CD4-positive, alpha-beta T cell treated with Interleukin-17A for 1 hour (primary cell): Measurements from ENCODE around the gene AGXT.

Experiments
- DNase-seq: peaks from one replicate; pipeline ENCODE4 v3.0.0-alpha.2; 2020

AGXT gene

DNA sequence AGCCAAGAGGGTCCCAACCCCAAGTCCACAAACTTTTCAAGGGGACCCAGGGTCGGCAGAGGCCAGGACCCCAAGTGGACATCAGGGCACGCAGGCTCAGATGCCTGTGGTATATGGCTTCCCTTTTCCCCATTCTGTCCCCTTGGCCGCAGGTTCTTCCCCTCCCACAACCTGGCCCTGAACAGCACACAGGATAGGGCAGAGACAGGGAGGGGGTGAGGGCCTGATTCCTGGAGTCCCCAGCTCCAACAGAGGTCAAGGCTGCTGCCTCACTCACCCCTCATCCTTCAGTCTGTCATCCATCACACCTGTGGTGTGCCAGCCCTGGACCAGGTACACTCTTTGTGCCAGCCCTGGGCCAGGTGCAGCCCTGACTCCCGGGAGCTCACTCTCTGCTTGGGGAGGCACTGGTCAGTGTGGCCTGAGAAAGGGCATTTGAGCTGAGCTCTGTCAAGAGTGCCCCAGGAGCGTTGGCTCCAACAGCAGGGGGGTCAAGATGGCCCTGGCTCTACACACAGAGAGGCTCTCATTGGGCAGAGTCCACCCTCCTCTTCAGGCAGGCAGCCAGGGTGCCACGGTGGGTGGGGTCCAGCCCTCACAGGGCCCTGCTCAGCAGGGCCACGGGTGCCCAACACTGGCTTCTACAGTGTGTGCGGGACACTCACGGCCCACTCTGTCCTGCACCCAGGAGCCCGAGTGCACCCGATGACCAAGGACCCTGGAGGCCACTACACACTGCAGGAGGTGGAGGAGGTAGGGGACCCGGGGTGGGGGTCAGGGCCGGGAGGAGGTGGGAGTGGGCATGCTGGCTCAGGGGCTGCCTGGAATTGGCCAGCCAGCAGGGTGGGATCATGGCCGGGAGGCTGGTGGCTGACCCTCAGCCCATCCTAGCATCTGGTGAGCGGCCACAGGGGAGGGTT lies 1.6 kb downstream of the AGXT start:
- no peak for DNase-seq

DNA sequence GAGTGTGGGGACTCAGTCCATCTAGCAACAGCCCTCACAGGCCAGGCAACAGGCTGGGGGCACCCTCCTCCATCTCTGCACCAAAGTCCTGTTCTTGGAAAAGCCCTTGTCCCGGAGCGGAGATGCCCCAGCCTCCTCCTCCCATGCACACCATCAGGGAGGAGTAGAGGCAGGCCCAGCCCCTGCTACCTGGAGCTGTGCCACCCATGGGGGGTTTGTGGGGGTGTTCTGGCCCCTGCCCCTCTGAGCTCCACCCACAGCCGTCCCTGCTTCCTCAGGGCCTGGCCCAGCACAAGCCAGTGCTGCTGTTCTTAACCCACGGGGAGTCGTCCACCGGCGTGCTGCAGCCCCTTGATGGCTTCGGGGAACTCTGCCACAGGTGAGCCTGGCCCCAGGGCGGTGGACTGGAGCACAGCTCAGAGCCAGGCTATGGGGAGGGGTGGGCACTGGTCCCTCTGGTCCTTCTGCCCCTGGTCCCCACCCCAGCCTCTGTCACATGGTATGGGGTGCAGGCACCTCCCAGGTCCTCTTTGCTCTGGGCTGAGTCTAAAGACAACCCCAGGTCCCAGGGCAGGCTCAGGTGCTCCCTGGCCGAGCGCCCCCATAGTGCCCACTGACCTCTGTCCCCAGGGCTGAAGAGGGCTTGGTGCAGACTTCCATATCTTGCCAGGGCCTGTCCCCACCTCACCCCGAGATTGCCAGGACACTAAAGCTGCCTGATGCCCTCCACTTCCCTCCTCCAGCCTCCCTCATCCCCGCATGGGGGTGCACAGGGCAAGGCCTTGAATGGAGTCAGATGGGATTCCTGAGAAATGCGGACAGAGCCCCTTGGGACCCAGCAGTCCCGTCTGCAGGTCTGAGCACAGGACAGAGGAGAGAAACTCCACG lies 2.7 kb downstream of the AGXT start:
- DNase-seq, result no peak

DNA sequence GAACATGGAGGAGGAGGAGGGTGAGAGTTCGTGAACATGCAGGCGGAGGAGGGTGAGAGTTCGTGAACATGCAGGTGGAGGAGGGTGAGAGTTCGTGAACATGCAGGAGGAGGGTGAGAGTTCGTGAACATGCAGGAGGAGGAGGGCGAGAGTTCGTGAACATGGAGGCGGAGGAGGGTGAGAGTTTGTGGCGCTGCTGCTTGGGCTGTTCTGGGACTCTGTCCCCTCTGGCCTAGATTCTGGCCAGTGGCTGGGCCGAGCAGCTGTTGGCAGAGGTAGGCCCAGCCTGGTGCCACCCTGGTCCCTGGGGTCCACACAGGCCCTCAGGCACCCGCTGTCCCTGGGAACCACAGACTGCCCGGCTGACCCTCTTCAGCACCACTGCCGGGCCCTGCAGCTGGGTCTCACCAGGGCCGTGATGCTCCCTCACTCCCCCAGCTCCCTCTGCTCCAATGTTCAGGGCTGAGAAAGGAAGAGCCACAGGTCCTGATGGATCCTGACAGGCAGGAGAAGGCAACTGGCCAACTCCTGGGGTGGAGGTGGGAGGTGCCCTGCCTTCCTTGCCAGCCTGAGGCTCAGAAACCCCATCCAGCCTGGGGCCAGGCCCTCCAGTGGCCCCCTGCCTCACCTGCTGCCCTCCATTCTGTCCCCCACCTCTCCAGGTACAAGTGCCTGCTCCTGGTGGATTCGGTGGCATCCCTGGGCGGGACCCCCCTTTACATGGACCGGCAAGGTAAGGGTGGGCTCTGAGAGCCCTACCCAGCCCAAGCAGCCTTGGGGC lies 3.9 kb downstream of the AGXT start:
- no peak for DNase-seq

DNA sequence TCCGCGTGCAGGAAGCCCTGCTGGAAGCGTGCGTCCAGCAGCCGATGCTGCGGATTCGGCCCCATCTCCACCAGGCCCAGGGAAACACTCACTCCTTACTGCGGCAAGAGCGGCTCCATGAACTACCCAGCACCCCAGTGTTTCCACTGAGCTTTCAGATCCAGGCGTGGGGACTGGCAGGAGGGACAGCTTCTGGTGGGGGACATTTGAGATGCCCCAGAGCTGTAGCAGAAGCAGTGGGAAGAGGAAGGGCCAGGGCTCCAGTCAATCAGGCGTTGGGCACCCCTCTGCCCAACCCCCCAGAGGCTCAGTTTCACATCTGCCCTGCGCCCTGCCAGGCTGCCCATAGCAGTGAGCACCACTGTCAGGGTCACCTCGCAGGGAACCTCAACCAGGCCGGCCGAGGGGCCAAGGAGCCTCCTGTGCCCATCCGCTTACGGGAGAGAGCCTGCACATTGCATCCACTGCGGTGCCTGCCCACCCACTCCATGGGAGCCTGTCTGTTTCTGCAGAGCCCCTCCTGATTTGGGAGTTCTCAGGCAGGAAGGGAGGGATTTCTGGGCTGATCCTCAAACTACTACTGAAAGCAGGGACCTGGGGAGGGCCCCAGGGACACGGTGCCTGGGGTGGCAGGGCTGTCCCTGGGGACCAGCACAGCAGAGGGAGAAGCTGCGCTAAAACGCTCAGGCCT lies 4.6 kb downstream of the AGXT start:
- DNase-seq, result no peak

DNA sequence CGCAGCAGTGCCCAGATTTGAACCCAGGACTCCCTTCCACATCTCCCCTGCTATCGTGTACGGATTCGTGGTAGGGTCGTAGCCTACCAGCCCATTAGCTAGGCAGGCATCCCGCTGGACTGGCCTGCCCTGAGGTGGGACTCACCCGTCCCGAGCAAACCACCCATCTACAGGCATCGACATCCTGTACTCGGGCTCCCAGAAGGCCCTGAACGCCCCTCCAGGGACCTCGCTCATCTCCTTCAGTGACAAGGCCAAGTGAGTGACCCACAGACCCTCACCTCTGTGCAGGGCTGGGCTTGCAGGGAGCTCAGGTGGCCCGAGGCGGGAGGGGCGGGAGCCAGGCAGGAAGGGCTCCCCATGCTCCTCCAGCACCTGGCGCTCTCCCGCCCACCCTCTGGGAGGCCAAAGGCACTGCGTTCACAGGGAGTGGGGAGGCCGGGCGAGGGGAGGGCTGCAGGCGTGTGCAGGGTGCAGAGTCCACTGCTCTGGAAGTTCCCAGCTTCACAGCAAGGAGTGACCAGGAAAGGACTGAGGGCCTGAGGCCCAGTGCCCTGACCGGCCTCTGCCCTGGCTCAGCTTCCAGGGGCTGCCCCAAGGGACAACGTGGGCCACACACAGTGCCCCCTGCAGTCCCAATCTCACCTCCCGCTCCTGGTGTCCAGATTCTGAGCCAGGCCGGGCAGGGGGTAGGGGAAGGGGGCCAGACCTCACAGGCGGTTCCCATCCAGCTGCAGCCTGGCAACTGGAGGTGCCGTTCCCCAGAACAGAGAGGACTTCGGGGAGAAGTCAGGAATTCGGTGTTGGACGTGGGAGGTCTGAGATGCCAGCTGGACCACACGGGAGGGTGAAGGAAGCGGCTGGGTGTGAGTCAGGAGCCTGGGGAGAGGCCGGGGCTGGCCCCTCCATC lies 5.4 kb downstream of the AGXT start:
- DNase-seq, result no peak

DNA sequence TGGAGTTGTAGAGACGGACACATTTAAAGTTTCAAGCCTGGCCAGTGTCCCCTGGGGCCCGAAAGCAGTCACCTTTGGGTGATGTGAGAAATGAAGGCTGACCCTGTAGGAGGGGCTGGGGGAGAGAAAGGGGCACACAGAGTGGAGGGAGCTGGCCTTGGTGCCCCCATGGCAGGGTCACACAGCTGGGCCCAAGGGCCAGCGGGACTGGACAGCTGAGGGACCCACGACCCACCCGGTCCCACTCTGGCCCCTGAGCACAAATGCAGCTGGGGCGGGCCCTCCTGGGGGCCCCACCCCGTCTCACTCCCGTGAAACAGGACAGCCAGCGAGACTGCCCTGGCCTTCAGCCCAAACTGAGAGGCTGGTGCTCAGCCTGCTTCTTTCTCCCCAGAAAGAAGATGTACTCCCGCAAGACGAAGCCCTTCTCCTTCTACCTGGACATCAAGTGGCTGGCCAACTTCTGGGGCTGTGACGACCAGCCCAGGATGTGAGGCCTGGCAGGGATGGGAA lies 6.1 kb downstream of the AGXT start:
- DNase-seq, result no peak

DNA sequence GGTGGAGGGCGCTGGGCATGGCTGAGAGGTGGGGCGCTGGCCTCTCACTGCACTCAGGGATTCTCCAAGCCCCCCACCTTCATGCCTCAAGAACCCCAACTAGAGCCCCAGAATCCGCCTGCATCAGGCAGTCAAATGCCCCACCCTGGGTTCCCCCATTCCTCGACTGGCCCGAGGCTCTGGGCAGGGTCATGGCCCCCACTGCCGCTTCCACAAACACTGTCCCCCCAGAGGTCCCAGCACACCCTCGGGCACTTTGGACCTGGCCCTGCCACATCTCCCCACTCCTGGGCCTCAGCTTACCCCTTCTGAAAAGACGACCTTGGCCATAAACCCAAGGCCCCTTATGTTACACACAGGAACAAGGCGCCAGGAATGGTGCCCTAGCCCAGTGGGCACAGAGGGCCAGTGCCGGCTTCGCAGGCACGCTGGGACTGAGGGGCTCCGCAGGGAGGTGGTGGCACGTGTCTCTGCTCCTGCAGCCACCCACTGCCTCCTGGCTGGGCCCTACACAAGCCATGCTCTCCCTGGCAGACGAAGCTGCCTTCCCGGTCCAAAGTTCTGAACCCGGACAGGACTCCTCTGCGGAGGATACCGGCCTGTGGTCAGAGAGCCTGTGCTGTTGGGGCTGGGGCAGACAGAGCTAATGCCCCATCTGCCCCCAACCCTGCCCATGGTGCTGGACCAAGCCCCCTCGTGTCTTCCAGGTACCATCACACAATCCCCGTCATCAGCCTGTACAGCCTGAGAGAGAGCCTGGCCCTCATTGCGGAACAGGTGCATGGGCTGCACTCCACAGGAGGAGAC lies 6.8 kb downstream of the AGXT start:
- DNase-seq, result no peak

DNA sequence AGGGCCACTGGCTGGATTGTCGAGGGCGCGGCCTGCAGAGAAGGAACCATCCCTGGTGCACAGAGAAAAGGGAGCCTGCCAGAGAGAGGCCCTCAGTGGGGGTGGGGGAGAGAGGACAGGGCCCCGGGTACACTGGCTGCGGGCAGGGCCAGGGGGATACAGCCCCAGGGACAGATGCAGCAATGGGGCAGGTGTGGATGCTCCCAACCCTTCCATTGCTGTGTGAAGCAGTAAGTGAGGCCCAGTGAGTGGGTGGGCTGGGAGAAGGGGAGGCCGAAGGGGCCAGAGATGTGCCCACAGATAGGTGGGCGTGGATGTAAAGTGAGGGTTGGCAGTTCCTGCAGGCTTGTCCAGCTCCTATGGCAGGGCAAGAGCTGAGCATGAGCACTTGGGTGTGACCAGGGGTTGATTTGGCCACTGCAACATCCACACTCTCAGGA lies 7.4 kb downstream of the AGXT start:
- no peak for DNase-seq

DNA sequence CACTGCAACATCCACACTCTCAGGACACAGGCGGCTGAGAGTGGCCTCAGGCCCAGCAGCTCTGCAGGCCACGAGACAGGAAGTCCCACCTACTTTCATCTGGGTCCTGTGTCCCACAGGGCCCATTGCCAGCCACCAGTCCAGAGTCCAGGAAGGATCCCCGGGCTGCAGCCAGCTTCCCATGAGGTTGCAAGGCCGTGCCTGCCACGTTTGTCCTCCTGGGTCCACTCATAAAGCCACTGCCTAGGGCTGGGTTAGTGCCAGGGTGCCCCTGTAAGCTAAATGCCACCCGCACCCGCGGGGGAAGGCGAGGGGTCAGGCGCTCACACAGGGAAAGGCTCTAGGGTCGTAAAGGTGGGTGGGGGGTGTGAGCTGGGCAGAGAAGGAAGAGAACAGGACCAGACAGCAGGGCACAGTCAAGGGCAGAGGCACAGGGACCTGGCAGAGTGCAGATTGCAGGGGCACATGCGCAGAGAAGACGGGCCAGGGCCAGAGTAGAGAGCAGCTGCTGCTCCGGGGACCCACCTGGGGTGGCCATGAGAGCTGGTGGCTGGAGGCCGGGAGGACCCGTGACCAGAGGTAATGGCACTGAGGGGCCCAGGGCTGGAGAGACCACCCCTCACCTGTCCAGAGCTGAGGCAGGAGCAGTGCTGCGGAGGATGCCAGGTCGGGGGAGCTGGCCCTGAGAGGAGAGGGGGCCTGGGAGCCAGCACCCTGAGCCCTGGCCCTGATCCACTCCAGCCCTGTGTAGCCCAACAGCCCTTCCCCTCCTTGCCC lies 8.0 kb downstream of the AGXT start:
- no peak for DNase-seq

DNA sequence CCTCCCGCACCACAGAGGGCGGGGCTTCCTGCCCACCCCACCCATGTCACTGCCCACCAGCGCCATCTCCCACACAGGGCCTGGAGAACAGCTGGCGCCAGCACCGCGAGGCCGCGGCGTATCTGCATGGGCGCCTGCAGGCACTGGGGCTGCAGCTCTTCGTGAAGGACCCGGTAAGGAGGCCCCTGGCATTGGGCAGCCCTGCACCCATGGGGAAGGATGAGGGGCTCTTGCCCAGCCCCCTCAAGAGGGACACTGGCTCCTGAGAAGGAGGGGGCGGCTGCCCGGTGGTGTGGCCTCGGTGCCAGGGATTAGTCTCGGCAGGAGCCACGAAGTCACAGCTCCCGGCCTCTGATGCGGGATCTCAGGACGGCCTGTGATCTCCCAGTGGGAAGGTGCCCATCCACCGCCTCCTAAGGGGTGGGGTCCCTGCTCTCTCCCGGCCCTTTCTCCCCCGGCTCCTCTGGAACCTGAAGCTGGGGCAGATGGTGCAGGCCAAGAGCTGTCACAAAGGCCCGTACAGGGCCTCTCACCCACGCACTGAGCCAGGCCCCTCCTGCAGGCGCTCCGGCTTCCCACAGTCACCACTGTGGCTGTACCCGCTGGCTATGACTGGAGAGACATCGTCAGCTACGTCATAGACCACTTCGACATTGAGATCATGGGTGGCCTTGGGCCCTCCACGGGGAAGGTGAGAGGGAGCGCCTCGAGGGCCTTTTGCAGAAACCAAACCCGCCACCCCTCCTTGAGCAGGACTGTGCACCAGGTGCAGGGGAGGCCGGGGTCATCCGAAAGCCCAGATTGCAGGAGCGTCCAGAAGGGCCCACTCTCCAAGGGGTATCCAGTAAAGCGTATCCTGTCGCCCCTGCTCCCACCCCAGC lies 9.1 kb downstream of the AGXT start:
- DNase-seq, result no peak

DNA sequence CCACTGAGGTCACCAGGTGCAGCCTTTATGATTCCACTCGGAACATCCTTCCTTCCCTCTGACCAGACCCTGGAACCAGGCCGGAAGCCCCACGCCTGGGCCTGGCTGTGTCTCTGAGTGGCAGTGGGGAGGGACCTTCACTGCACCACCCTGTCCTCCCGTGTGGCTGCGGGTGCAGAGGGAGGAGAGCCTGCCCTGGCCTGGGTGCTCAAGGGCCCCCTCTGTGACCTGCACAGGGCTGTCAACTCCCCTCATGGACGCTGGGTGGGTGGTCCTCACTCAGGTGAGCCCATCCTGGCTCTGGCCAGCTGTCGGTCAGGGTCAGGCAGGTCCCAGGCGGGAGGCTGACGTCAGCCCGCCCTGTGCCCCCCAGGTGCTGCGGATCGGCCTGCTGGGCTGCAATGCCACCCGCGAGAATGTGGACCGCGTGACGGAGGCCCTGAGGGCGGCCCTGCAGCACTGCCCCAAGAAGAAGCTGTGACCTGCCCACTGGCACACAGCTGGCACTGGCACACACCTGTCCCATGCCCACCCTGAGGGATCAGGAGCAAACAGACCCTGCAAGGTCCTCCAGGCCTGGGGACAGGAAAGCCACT lies 9.8 kb downstream of the AGXT start:
- DNase-seq, result no peak

DNA sequence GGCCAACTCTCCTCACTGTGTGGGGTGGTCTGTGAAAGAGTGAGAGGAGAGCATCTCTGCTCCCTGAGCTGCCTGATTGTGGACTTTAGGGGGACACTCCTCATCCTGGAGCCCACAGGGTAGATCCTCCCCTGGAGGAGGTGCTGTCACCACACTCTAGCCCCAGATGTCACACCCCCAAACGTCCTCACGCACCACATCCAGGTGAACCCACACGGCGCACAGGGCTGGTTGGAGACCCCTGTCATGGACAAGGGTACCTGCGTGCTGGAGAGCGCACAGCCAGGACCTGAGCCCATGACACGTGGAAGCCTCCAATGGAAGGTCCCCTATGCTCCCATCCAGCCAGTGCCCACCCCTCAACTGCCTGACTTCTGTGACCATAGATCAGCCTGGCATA lies 10.5 kb downstream of the AGXT start:
- DNase-seq, result no peak

DNA sequence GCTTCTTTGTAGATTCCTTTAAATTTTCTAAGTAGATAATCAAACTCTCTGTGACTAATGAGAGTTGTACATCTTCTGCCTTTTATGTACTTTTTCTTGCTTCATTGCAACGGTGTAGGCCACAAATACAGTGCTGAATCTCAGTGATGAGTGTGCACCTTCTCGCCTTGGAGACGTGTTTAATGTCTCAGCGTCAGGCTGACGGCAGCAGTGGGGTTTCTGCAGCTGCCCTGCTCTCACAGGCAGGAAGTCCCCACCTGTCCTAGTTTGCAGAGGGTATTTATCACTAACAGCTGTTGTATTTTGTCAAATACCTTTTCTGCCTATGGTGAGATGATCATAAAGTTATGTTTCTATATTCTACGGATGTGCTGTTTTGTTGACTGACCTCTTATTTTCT lies 13.3 kb downstream of the AGXT start:
- no peak for DNase-seq

DNA sequence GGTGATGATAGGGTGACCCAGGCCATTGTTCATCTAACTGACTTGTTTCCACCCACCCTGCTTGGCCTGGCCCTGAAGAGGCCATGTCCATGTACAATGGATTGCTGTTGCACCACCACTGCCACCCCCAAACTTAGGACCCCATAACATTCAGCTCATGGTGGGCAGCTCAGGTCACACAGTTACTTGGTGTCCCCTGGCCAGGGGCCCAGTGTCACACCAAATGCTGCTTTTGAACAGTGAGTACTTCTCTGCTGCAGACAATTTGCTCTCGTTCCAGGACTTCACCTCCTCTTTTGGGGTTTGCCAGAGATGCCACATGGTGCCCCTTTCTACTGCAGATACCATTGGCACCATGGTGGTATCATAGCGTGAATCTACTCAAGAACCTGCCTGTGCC lies 15.6 kb downstream of the AGXT start:
- DNase-seq, result no peak

DNA sequence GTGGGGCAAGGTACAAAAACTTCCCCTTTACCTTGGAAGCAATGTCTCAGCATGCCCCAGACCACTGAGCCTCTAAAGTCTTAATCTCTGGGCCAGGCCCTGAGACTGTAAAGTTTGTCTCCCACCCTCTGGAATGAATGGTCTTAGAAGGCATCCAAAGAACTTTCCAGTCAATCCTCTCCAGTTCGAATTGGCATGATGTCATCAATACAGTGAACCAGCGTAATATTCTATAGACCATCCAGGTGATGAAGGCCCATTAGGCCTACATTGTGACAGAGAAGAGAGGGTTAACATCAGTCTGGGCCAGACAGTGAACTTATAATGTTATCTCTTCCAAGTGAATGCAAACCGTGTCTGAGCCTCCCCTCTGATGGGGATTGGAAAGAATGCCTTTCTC lies 16.1 kb downstream of the AGXT start:
- no peak for DNase-seq

DNA sequence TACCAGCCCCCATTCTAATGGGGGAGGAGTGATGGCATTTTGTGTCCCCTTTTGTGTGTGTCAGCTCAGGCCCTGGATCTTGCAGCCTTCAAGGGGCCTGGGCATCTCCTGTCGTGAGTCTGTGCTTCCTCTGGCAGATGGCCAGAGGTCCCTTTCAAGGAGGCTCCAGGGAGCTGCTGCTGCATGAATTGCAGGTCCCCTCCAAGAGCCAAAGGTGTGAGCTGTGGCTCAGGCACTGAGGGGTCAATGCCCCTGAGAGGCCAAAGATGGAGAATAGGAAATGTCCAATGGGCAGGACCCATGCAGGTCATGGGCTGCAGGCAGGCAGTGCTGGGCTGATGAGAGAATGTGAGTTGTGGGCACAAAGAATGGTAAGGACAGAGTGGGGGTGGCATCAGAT lies 16.9 kb downstream of the AGXT start:
- DNase-seq, result no peak

DNA sequence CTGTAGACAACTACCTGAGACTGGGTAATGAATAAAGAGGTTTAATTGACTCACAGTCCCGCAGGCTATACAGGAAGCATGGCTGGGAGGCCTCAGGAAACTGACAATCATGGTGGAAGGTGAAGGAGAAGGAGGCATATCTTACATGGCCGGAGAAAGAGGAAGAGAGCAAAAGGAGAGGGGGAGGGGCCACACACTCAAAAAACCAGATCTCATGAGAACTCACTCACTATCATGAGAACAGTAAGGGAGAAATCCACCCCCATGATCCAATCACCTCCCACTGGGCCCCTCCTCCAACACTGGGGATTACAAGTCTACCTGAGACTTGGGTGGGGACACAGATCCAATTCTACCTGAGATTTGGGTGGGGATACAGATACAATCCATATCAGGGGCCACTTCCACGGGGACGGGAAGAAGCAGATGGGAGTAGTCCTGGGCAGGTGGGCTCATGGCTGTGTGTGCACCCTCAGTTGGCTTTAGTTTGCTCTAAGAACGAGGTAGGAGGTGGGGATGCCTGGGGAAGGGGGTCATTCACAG lies 17.5 kb downstream of the AGXT start:
- DNase-seq, result no peak
